DOHH2 (cell line): ENCODE data around the gene EHD4.

Source experiments
- H3F3A ChIP-seq: fragments of 200-600 bp; sonication (generic), shearing (Covaris generic); 2 replicates; pipeline ENCODE4 v1.6.0; 2016; ENCODE audit warnings: antibody characterized with exemption, mild to moderate bottlenecking; ENCODE audit not compliant: control insufficient read depth, insufficient read depth
- H3K27ac ChIP-seq: fragments of 200-600 bp; sonication (generic); 2 replicates; pipeline ENCODE4 v1.5.1; 2014; ENCODE audit warnings: low read depth, mild to moderate bottlenecking, low read length, moderate library complexity
- H3K27me3 ChIP-seq: fragments of 200-600 bp; sonication (generic); 2 replicates; pipeline ENCODE4 v1.6.1; 2014; ENCODE audit warnings: mild to moderate bottlenecking, low read length, mixed read lengths; ENCODE audit not compliant: control insufficient read depth
- H3K36me3 ChIP-seq: fragments of 200-600 bp; sonication (generic); 2 replicates; pipeline ENCODE4 v1.6.1; 2014; ENCODE audit warnings: mild to moderate bottlenecking, low read length, moderate library complexity, mixed read lengths; ENCODE audit not compliant: control insufficient read depth
- H3K4me1 ChIP-seq: fragments of 200-600 bp; sonication (generic); 2 replicates; pipeline ENCODE4 v1.6.1; 2014; ENCODE audit warnings: mild to moderate bottlenecking, low read length, mixed read lengths; ENCODE audit not compliant: control insufficient read depth
- H3K4me2 ChIP-seq: fragments of 200-600 bp; sonication (generic); 2 replicates; pipeline ENCODE4 v1.6.0; 2014; ENCODE audit warnings: mild to moderate bottlenecking, low read length, moderate library complexity
- H3K4me3 ChIP-seq: fragments of 200-600 bp; sonication (generic); 2 replicates; pipeline ENCODE4 v1.5.1; 2014; ENCODE audit warnings: mild to moderate bottlenecking, low read length, mixed read lengths
- H3K79me2 ChIP-seq: fragments of 200-600 bp; sonication (generic); 2 replicates; pipeline ENCODE4 v1.6.1; 2014; ENCODE audit warnings: mild to moderate bottlenecking, low read length, mixed read lengths; ENCODE audit not compliant: control insufficient read depth
- H3K9me2 ChIP-seq: fragments of 200-600 bp; sonication (generic); replicated peaks from 2 replicates; pipeline ENCODE4 v1.6.1; 2014; ENCODE audit warnings: mild to moderate bottlenecking, low read length, mixed read lengths; ENCODE audit not compliant: control insufficient read depth
- H3K9me3 ChIP-seq: fragments of 200-600 bp; sonication (generic); 2 replicates; pipeline ENCODE4 v1.6.1; 2014; ENCODE audit warnings: antibody characterized with exemption, low read length, mixed read lengths; ENCODE audit not compliant: control insufficient read depth, insufficient read depth
- H4K20me1 ChIP-seq: fragments of 200-600 bp; sonication (generic); 2 replicates; pipeline ENCODE4 v1.6.0; 2014; ENCODE audit warnings: low read depth, mild to moderate bottlenecking, antibody characterized with exemption, low read length, moderate library complexity; ENCODE audit not compliant: control insufficient read depth, insufficient read depth
- EZH2phosphoT487 ChIP-seq: fragments of 200-600 bp; sonication (generic); IDR thresholded peaks from 2 replicates; pipeline ENCODE4 v1.6.1; 2017; ENCODE audit warnings: borderline replicate concordance, mild to moderate bottlenecking, antibody characterized with exemption, low read length, moderate library complexity, mixed read lengths
- TF ChIP-seq, protein P1 (sequence below): fragments of 200-600 bp; sonication (generic); IDR thresholded peaks from one replicate; pipeline ENCODE4 v1.5.1; 2014; ENCODE audit warnings: antibody characterized with exemption, mild to moderate bottlenecking, low read depth, low read length; ENCODE audit not compliant: poor library complexity, severe bottlenecking

The EHD4 gene

DNA sequence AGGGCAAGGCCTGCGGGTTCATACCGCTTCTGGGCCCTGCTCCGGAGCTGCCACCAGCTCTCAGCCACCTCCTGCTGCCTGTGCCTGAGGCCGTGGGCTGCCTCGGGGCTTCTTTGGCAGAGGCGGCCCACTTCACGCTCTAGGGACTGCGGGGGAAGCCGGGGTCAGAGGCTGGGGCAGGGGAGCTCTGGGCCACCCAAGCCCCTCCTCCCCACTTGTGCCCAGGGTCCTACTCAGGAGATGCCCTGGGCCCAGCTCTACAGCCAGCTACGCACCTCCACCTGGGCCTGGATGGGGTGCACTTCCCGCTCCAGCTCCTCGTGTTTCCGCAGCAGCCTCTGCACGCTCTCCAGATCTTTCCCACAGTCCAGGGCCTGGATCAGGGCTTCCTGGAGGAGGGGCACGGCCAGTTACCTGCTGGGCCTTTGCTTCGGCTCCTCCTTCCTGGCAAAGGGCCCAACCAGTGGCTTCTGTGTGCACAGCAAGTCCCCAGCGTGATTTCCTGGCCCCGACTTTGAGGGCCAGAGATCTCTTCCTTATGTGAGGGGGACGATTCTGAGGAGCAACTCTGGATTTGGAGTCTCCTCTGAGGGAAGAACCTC lies 109.7 kb downstream of the EHD4 start:
- Histone ChIP-seq H3F3A (no peaks in the 10 kb centered on the region), H3K27me3 (no peaks in the 10 kb centered on the region), H3K9me3 (no peaks in the 10 kb centered on the region), H3K79me2 (no peaks in the 10 kb centered on the region), H3K4me3 (no peak overlapping the region), H3K4me2 (no peak overlapping the region), H4K20me1 (no peaks in the 10 kb centered on the region), H3K9me2 (no peaks in the 10 kb centered on the region), H3K36me3 (no peaks in the 10 kb centered on the region), H3K4me1 (no peaks in the 10 kb centered on the region), H3K27ac (no peak overlapping the region)
- TF ChIP-seq, protein P1, sequence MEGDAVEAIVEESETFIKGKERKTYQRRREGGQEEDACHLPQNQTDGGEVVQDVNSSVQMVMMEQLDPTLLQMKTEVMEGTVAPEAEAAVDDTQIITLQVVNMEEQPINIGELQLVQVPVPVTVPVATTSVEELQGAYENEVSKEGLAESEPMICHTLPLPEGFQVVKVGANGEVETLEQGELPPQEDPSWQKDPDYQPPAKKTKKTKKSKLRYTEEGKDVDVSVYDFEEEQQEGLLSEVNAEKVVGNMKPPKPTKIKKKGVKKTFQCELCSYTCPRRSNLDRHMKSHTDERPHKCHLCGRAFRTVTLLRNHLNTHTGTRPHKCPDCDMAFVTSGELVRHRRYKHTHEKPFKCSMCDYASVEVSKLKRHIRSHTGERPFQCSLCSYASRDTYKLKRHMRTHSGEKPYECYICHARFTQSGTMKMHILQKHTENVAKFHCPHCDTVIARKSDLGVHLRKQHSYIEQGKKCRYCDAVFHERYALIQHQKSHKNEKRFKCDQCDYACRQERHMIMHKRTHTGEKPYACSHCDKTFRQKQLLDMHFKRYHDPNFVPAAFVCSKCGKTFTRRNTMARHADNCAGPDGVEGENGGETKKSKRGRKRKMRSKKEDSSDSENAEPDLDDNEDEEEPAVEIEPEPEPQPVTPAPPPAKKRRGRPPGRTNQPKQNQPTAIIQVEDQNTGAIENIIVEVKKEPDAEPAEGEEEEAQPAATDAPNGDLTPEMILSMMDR = no peak
- no peak for TF ChIP-seq EZH2phosphoT487

DNA sequence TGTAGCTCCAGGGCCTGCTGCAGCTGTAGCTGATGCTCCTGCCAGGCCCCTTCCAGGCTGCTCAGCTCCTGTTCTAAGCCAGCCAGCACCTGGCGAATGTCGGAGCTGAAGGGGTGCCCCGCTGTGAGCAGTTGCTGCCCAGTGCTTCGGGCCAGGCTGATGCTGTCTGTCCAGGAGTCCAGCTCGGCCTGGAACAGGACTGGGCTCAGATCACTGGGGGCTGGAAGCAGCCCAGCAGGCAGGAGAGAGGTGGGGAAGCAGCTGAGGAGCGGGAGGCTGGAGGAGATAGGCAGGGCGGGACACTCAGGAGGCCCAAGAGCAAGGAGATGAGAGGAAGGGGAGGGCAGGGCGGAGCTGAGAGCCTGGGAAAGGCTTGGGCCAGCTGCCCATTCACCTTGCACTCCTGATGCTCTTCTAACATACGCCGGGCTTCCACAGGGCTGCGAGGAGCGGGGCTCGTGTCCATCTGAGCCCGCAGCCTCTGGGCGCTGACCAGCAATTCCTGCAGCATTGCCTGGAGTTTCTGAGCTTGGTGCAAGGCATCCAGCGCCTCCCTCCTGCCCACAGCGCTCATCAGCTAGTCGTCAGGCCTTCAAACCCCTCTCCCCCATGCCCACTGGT lies 110.5 kb downstream of the EHD4 start:
- Histone ChIP-seq H3K79me2 (no peaks in the 10 kb centered on the region), H3K4me3 (no peak overlapping the region), H3K9me3 (no peaks in the 10 kb centered on the region), H3K27ac (no peak overlapping the region), H3K27me3 (no peaks in the 10 kb centered on the region), H3K9me2 (no peaks in the 10 kb centered on the region), H3K36me3 (no peaks in the 10 kb centered on the region), H3F3A (no peaks in the 10 kb centered on the region), H3K4me2 (no peak overlapping the region), H3K4me1 (no peaks in the 10 kb centered on the region), H4K20me1 (no peaks in the 10 kb centered on the region)
- TF ChIP-seq, protein P1 = no peak
- no peak for TF ChIP-seq EZH2phosphoT487

DNA sequence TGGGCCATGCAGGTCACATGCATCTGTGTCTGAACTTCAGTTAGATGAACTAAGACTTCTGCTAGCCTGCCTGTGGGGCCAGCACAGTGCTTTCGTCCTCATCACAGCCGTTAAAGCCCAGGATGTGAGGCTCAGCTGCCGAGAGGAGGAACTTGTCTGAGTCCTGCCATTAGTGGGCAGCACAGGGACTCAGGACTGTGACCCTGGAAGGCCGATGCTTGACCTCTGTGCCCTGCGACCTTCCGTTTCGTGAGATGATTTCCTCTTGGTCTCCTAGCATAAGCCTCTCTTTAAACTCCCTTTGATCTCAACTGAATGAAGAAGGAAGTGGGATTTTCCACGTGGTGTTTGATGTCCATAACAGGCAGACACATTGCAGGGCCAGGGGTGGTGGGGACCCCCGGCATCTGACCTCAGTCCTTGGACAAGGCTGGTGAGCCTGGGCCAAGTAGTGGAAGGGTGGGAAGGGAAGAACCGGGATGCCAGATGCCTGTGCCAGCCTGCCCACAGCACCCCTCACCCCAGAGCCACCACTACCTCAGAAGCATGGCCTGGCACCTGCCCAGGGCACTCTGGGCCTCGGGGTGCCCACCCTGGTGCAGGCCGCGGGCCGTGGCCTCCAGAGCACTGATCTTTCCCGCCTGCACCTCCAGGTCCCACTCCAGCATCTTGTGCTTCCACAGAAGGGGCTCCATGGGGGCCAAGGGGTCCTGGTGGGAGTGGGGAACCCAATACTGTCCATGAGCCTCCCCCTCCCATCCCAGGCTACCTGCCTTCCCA lies 112.1 kb downstream of the EHD4 start:
- Histone ChIP-seq H3F3A (no peaks in the 10 kb centered on the region), H3K36me3 (no peaks in the 10 kb centered on the region), H3K4me2 (no peak overlapping the region), H3K79me2 (no peaks in the 10 kb centered on the region), H3K27me3 (no peaks in the 10 kb centered on the region), H3K9me2 (no peaks in the 10 kb centered on the region), H3K27ac (no peak overlapping the region), H3K9me3 (no peaks in the 10 kb centered on the region), H3K4me3 (no peak overlapping the region), H3K4me1 (no peaks in the 10 kb centered on the region), H4K20me1 (no peaks in the 10 kb centered on the region)
- TF ChIP-seq, protein P1 = no peak
- no peak for TF ChIP-seq EZH2phosphoT487
